Stimulated activated CD8-positive, alpha-beta memory T cell treated with anti-CD3 and anti-CD28 coated beads, Interleukin-2, amount 100 ng/mL, for 48 hours (primary cell): ENCODE measurements around the gene CAPN15.
A peak's percentile ranks its signal among the peaks of the same experiment; 100 is the strongest.

Experiments used
- DNase-seq, 2 donors: peaks; one replicate each; pipeline ENCODE4 v3.0.0-alpha.2; 2020; ENCODE audit warnings: low read depth in 2 of 2

Gene CAPN15

GRCh38 chr16:525520-526180, 1.9 kb upstream of the CAPN15 start:
- peak in 1 of 2 donors; percentile 62 for DNase-seq

- DNase-seq = no peak
These were observed 1.1 kb upstream of the CAPN15 start for GRCh38 chr16:526181-527014.

- peak; percentile 14 to 27 for DNase-seq
These were observed 849 bp downstream of the CAPN15 start for GRCh38 chr16:528111-529011.

- no peak for DNase-seq
These were observed 1.6 kb downstream of the CAPN15 start for GRCh38 chr16:529012-529575.

GRCh38 chr16:530111-530817, 2.8 kb downstream of the CAPN15 start:
- no peak for DNase-seq

GRCh38 chr16:531494-532125, 4.1 kb downstream of the CAPN15 start:
- DNase-seq = no peak

GRCh38 chr16:533391-534123, 6.0 kb downstream of the CAPN15 start:
- DNase-seq = no peak

- DNase-seq = no peak
These were observed 6.6 kb downstream of the CAPN15 start for GRCh38 chr16:534135-534534.

GRCh38 chr16:534856-535445, 7.4 kb downstream of the CAPN15 start:
- DNase-seq = no peak

GRCh38 chr16:535446-536405, 8.2 kb downstream of the CAPN15 start:
- no peak for DNase-seq

GRCh38 chr16:536746-537145, 9.2 kb downstream of the CAPN15 start:
- no peak for DNase-seq

GRCh38 chr16:537415-538335, 10.2 kb downstream of the CAPN15 start:
- DNase-seq = no peak

- no peak for DNase-seq
These were observed 12.5 kb downstream of the CAPN15 start for GRCh38 chr16:539901-540530.

- DNase-seq = no peak
These were observed 13.3 kb downstream of the CAPN15 start for GRCh38 chr16:540645-541340.

- no peak for DNase-seq
These were observed 16.0 kb downstream of the CAPN15 start for GRCh38 chr16:543301-544164.
